SK-N-SH (cell line): Measurements from ENCODE around the gene SERPINI2.
A peak's percentile ranks its signal among the peaks of the same experiment; 100 is the strongest.

ENCODE experiments used
- CHD2 ChIP-seq: fragments of 150-350 bp; IDR thresholded peaks from 2 replicates; pipeline ENCODE4 v1.6.1; 2018; ENCODE audit warnings: low read length; ENCODE audit not compliant: partially characterized antibody
- EZH2phosphoT487 ChIP-seq: fragments of 200-600 bp; sonication (generic); IDR thresholded peaks from 2 replicates; pipeline ENCODE4 v1.6.1; 2017; ENCODE audit warnings: low read depth, mixed run types, mild to moderate bottlenecking, antibody characterized with exemption, moderate library complexity, borderline replicate concordance
- FOXJ3 ChIP-seq: sonication (generic); formaldehyde crosslinking; IDR thresholded peaks from 2 replicates; pipeline ENCODE4 v1.5.1; 2020; ENCODE audit warnings: mild to moderate bottlenecking, missing genetic modification reagents
- MEF2A ChIP-seq: IDR thresholded peaks from 2 replicates; pipeline ENCODE4 v1.4.0; 2012; ENCODE audit warnings: low read depth, borderline replicate concordance
- MXI1 ChIP-seq: IDR thresholded peaks from 2 replicates; pipeline ENCODE4 v1.6.1; 2012; ENCODE audit warnings: mild to moderate bottlenecking, low read depth, low read length, improper control_type of control experiment
- RAD21 ChIP-seq: IDR thresholded peaks from 2 replicates; pipeline ENCODE4 v1.6.1; 2012; ENCODE audit warnings: mild to moderate bottlenecking, low read length
- RFX5 ChIP-seq: IDR thresholded peaks from 2 replicates; pipeline ENCODE4 v1.6.1; 2012; ENCODE audit warnings: mild to moderate bottlenecking, improper control_type of control experiment, low read length
- TAF1 ChIP-seq: IDR thresholded peaks from 2 replicates; pipeline ENCODE4 v1.6.1; 2012; ENCODE audit warnings: low read depth, mild to moderate bottlenecking, low read length, moderate library complexity, borderline replicate concordance
- TCF12 ChIP-seq: IDR thresholded peaks from 2 replicates; pipeline ENCODE4 v1.4.0; 2012
- USF2 ChIP-seq: fragments of 150-350 bp; IDR thresholded peaks from 2 replicates; pipeline ENCODE4 v1.6.1; 2017; ENCODE audit warnings: antibody characterized with exemption, low read length, low read depth, borderline replicate concordance
- YY1 ChIP-seq: IDR thresholded peaks from 2 replicates; pipeline ENCODE4 v1.4.0; 2012; ENCODE audit warnings: low read depth, mild to moderate bottlenecking
- TF ChIP-seq, protein P1 (sequence below): fragments of 200-600 bp; sonication (generic); IDR thresholded peaks from 2 replicates; pipeline ENCODE4 v1.6.1; 2017; ENCODE audit warnings: antibody characterized with exemption, mild to moderate bottlenecking, moderate library complexity

- no peak for TF ChIP-seq FOXJ3
- TF ChIP-seq, protein P1, sequence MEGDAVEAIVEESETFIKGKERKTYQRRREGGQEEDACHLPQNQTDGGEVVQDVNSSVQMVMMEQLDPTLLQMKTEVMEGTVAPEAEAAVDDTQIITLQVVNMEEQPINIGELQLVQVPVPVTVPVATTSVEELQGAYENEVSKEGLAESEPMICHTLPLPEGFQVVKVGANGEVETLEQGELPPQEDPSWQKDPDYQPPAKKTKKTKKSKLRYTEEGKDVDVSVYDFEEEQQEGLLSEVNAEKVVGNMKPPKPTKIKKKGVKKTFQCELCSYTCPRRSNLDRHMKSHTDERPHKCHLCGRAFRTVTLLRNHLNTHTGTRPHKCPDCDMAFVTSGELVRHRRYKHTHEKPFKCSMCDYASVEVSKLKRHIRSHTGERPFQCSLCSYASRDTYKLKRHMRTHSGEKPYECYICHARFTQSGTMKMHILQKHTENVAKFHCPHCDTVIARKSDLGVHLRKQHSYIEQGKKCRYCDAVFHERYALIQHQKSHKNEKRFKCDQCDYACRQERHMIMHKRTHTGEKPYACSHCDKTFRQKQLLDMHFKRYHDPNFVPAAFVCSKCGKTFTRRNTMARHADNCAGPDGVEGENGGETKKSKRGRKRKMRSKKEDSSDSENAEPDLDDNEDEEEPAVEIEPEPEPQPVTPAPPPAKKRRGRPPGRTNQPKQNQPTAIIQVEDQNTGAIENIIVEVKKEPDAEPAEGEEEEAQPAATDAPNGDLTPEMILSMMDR: peak; percentile 21; the same call in 1 of the 2 replicates
- TF ChIP-seq RFX5: no peak
- TF ChIP-seq EZH2phosphoT487: no peak
- TF ChIP-seq USF2: no peak
- no peak for TF ChIP-seq MXI1
- TF ChIP-seq TCF12: no peak
- TF ChIP-seq MEF2A: no peak
- no peak for TF ChIP-seq YY1
- no peak for TF ChIP-seq CHD2
- TF ChIP-seq RAD21: peak; percentile 42; the same call in 1 of the 2 replicates
- no peak for TF ChIP-seq TAF1
These were observed 79.8 kb downstream of the SERPINI2 start for GRCh38 chr3:167394003-167394402.
